ENCODE measurements around the gene MYL1.

DNA sequence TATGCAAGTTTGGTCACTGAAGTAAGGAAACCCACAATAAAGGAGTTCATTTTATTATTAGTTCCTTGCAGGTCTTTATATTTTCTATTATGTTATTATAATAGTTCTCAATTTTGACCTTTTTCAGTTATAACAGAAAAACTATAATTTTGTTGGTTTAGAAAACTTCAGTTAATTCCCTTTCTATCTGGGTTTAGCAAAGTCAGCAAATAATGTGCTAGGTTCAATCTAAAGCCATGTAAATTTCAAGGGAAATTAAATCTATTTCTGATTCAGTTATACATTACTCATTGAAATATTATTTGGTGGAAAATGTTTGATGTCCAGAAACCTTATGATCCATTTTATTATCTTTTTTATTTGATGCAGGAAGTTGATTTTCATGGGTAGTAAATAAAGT lies 43.7 kb downstream of the MYL1 start:
- no peak for TF ChIP-seq EZH2 (IDR thresholded peaks at IDR 0.05; ENCODE audit: low read depth)
- TF ChIP-seq, protein P1, sequence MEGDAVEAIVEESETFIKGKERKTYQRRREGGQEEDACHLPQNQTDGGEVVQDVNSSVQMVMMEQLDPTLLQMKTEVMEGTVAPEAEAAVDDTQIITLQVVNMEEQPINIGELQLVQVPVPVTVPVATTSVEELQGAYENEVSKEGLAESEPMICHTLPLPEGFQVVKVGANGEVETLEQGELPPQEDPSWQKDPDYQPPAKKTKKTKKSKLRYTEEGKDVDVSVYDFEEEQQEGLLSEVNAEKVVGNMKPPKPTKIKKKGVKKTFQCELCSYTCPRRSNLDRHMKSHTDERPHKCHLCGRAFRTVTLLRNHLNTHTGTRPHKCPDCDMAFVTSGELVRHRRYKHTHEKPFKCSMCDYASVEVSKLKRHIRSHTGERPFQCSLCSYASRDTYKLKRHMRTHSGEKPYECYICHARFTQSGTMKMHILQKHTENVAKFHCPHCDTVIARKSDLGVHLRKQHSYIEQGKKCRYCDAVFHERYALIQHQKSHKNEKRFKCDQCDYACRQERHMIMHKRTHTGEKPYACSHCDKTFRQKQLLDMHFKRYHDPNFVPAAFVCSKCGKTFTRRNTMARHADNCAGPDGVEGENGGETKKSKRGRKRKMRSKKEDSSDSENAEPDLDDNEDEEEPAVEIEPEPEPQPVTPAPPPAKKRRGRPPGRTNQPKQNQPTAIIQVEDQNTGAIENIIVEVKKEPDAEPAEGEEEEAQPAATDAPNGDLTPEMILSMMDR (conservative IDR thresholded peaks at IDR 0.05) = no peak
